ENCODE results near the gene CTPS1. TPM values are rescaled to one million over a fixed set of nuclear protein-coding genes. Genes with fewer than 3 reads are reported as not detected.

Gene CTPS1
- polyA plus RNA-seq, 1 donor (not counting 4 experiments of a cell fraction or from before 2014, with no cell fraction given) = 43.3 TPM

DNA sequence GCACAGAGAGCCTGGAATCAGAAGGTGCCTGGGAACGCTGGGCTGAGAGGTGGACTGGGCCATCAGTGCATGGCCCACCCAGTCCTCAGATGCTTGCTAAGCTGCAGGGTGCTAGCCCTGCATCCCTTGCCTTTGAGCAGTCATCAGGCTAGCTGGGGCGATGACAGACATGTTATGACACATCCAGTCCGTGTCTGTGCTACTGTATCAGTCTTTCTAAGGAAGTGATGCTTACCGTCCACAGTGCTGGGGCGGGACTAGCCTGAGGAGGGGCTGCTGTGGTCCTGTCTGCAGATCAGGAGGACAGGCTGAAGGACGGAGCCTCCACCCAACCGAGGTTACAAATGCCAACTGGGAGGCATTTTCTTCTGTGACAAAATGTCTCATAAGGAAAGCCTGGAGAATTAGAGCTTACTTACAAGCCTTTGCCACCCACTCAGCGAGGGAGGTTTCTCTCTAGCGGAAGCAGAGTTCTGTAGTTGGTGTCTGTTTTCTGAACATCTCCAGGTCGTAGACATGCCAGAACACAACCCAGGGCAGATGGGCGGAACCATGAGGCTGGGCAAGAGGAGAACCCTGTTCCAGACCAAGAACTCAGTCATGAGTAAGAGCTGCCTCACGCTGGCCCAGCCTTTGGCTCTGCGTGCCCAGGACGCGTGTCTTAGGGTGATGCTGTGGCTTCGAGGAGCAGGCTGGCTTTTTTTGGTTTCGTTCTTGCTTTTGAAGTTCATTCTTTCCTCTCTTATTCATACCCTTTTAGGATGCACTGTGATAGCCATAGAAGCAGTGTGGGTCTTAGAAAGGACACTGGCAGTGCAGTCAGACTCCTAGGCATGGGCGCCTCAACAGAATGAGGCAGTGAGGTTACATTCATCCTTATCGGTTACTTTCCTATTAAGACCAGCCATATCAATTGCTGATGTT, 27.7 kb downstream of the CTPS1 start:
- FAIRE-seq = peak; percentile 99
- peaks cover 7% of the 10 kb centered on the region for H4K20me1 ChIP-seq (ENCODE audit: control insufficient read depth, extremely low read depth, insufficient read depth, low read length)

DNA sequence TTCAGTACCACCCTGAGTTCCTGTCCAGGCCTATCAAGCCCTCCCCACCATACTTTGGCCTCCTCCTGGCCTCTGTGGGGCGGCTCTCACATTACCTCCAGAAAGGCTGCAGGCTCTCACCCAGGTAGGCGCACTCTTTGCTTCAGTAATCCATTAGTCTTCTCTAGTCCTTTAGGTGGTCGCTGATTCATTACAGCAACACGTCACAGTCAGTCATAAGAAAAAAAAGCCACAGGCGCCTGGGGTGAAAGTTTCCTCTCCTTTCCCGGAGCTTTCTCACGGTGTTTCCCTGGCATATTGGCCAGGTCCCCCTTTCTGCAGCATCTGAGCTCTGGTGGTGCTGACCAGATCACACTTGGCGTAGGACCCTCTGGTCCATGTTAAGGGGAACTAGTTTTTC, 30.0 kb downstream of the CTPS1 start:
- no peak overlapping the region for H3K4me2 ChIP-seq (ENCODE audit: control insufficient read depth, extremely low read depth, insufficient read depth, low read depth, low read length)
- TF ChIP-seq, protein P1, sequence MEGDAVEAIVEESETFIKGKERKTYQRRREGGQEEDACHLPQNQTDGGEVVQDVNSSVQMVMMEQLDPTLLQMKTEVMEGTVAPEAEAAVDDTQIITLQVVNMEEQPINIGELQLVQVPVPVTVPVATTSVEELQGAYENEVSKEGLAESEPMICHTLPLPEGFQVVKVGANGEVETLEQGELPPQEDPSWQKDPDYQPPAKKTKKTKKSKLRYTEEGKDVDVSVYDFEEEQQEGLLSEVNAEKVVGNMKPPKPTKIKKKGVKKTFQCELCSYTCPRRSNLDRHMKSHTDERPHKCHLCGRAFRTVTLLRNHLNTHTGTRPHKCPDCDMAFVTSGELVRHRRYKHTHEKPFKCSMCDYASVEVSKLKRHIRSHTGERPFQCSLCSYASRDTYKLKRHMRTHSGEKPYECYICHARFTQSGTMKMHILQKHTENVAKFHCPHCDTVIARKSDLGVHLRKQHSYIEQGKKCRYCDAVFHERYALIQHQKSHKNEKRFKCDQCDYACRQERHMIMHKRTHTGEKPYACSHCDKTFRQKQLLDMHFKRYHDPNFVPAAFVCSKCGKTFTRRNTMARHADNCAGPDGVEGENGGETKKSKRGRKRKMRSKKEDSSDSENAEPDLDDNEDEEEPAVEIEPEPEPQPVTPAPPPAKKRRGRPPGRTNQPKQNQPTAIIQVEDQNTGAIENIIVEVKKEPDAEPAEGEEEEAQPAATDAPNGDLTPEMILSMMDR (optimal IDR thresholded peaks at IDR 0.05 in 1 of 3, IDR thresholded peaks at IDR 0.05 in 1 of 3, conservative IDR thresholded peaks at IDR 0.05 in 1 of 3; ENCODE audit: extremely low read depth in 1 of 3, insufficient read depth in 2 of 3, low read length in 3 of 3) = no peak
- no peak for TF ChIP-seq EZH2 (IDR thresholded peaks at IDR 0.05; ENCODE audit: low read length)
- peaks cover 2% of the 10 kb centered on the region for H3K9me1 ChIP-seq (ENCODE audit: control insufficient read depth, extremely low read depth, insufficient read depth, low read length)
- peaks cover 14% of the 10 kb centered on the region for H3K79me2 ChIP-seq (ENCODE audit: control insufficient read depth, insufficient read depth, low read length)
- dilution Hi-C loops (cut with MboI; ENCODE audit: extremely low pct_ligation_motif_present, low sequenced_read_pairs) = no loop called here
- H3K27ac ChIP-seq (ENCODE audit: control insufficient read depth, insufficient read depth, low read length) = peak overlapping the region; percentile 46
- H3K36me3 ChIP-seq (ENCODE audit: control insufficient read depth in 2 of 2, extremely low read depth in 1 of 2, insufficient read depth in 2 of 2, low read length in 2 of 2) = peaks cover 54 to 78% of the 10 kb centered on the region in 2 experiments
- no peak for DNase-seq (ENCODE audit: low read depth, low spot score)
- no peak overlapping the region for H2AFZ ChIP-seq (ENCODE audit: control insufficient read depth, low read length)
- no peaks in the 10 kb centered on the region for H3K27me3 ChIP-seq (ENCODE audit: control insufficient read depth, extremely low read depth, insufficient read depth, low read length)
- no peak overlapping the region for H3K9ac ChIP-seq (ENCODE audit: control insufficient read depth, extremely low read depth, insufficient read depth, low read length)
- no peaks in the 10 kb centered on the region for H3K9me3 ChIP-seq (ENCODE audit: control insufficient read depth, low read depth, low read length)
- no peak for FAIRE-seq
- H3K4me3 ChIP-seq (ENCODE audit: control insufficient read depth in 2 of 3, extremely low read depth in 1 of 3, insufficient read depth in 2 of 3, low read depth in 1 of 3, low read length in 3 of 3) = no peak overlapping the region
- no peaks in the 10 kb centered on the region for H4K20me1 ChIP-seq (ENCODE audit: control insufficient read depth, extremely low read depth, insufficient read depth, low read length)
- H3K4me1 ChIP-seq (ENCODE audit: control insufficient read depth, extremely low read depth, insufficient read depth, low read length) = peaks cover 43% of the 10 kb centered on the region

More for the DNA sequence above, 27.7 kb downstream of the CTPS1 start:
- Histone ChIP-seq H3K4me3 (ENCODE audit: control insufficient read depth in 2 of 3, extremely low read depth in 1 of 3, insufficient read depth in 2 of 3, low read depth in 1 of 3, low read length in 3 of 3) (peak overlapping the region in 2 of 3 experiments; percentile 50 to 66), H3K27ac (ENCODE audit: control insufficient read depth, insufficient read depth, low read length) (peak overlapping the region; percentile 92), H3K9me1 (ENCODE audit: control insufficient read depth, extremely low read depth, insufficient read depth, low read length) (peaks cover 2% of the 10 kb centered on the region), H3K4me2 (ENCODE audit: control insufficient read depth, extremely low read depth, insufficient read depth, low read depth, low read length) (peak overlapping the region; percentile 94), H3K27me3 (ENCODE audit: control insufficient read depth, extremely low read depth, insufficient read depth, low read length) (no peaks in the 10 kb centered on the region), H3K36me3 (ENCODE audit: control insufficient read depth in 2 of 2, extremely low read depth in 1 of 2, insufficient read depth in 2 of 2, low read length in 2 of 2) (peaks cover 49 to 83% of the 10 kb centered on the region in 2 experiments), H3K9me3 (ENCODE audit: control insufficient read depth, low read depth, low read length) (no peaks in the 10 kb centered on the region), H3K9ac (ENCODE audit: control insufficient read depth, extremely low read depth, insufficient read depth, low read length) (peak overlapping the region; percentile 76), H2AFZ (ENCODE audit: control insufficient read depth, low read length) (peak overlapping the region; percentile 51), H3K79me2 (ENCODE audit: control insufficient read depth, insufficient read depth, low read length) (peaks cover 19% of the 10 kb centered on the region), H3K4me1 (ENCODE audit: control insufficient read depth, extremely low read depth, insufficient read depth, low read length) (peaks cover 59% of the 10 kb centered on the region)
- TF ChIP-seq EZH2 (IDR thresholded peaks at IDR 0.05; ENCODE audit: low read length) = no peak
- TF ChIP-seq, protein P1 (optimal IDR thresholded peaks at IDR 0.05 in 1 of 3, IDR thresholded peaks at IDR 0.05 in 1 of 3, conservative IDR thresholded peaks at IDR 0.05 in 1 of 3; ENCODE audit: extremely low read depth in 1 of 3, insufficient read depth in 2 of 3, low read length in 3 of 3) = peak in 1 of 3 experiments; percentile 11
- peak; percentile 97 for DNase-seq (ENCODE audit: low read depth, low spot score)
- dilution Hi-C loops (cut with MboI; ENCODE audit: extremely low pct_ligation_motif_present, low sequenced_read_pairs) = no loop called here

Measured in keratinocyte (primary cell).